ENCODE measurements around the gene DEGS2. TPM values are rescaled to one million over a fixed set of nuclear protein-coding genes. Genes with fewer than 3 reads are reported as not detected.

Gene DEGS2
- total RNA-seq, 1 experiment from 2014 or later: not detected

DNA sequence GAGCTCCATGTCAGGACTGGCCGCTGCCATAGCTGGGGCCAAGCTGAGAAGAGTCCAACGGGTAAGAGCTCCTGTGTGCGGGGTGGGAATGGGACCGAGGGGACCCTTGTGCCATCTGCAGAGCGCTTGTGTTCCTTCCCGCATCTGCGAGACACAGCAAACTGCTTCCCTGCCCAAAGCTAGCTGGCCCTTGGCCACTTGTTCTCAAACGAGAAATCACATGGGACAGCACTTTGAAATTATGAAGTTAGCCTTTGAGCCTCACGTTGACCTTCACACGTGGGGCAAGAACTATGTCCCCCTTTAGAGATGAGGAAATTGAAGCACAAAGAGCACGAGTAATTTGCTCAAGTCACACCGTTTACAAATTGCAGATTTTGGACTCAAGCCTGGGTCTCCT is 30.8 kb downstream of the DEGS2 start:
- Histone ChIP-seq H3K4me3 (no peak overlapping the region), H3K27me3 (no peaks in the 10 kb centered on the region), H3K9me3 (no peaks in the 10 kb centered on the region), H3K36me3 (no peaks in the 10 kb centered on the region; the same call in 1 of the 2 replicates)
- no peak for DNase-seq

DNA sequence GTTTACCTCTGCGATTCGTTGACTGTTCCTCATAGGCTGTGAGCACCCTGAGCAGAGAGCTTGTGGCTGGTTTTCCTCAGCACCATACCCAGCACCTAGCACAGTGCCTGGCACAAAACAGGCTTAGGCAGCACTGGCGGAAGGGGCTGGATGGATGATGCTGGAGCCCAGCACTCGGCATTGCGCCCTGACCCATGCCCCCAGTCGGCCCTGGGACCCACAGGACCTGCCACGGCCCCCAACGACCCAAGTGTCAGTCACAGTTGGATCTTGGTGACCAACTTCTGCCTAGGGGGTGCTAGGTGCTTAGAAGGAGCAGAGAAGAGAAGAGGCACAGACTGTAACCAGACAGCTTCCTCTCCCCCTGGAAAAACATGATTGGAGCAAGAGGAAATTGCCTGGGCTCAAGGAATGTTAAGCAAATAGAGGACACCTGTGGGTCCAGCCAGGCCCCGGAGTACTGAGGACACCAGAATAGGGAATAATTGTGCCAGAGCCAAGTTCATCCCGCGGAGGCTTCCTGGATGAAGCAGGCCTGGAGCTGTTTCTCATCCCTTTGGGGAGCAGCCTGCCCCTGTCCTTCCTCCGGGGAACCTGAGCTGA is 31.5 kb downstream of the DEGS2 start:
- Histone ChIP-seq H3K9me3 (no peaks in the 10 kb centered on the region), H3K36me3 (no peaks in the 10 kb centered on the region; the same call in 1 of the 2 replicates)
- DNase-seq: no peak

DNA sequence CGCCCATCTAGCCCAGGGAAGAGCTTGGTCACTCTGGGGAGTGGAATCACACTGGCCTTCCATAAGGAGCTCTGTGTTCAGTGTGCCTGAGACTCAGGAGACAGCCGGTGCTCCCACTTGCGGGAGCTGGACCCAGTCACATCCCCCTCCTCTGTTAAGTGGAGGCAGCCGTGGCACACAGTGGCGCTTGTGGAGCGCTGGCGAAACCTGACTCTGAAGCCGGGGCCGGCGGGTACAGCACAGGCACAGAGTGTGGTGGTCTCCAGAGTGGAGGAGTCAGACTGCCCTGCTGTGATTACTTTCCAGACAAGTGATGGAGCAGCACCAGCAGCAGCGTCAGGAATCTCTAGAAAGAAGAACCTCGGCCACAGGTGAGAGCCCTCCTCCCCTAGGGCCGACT is 33.0 kb downstream of the DEGS2 start:
- H3K9me3 ChIP-seq: no peaks in the 10 kb centered on the region
- no peak for DNase-seq
- H3K36me3 ChIP-seq: no peaks in the 10 kb centered on the region
- H3K4me3 ChIP-seq: no peak overlapping the region
- H3K27me3 ChIP-seq: no peaks in the 10 kb centered on the region

More for the DNA sequence above, 31.5 kb downstream of the DEGS2 start:
- Histone ChIP-seq H3K27me3 (no peaks in the 10 kb centered on the region), H3K4me3 (no peak overlapping the region)

DNA sequence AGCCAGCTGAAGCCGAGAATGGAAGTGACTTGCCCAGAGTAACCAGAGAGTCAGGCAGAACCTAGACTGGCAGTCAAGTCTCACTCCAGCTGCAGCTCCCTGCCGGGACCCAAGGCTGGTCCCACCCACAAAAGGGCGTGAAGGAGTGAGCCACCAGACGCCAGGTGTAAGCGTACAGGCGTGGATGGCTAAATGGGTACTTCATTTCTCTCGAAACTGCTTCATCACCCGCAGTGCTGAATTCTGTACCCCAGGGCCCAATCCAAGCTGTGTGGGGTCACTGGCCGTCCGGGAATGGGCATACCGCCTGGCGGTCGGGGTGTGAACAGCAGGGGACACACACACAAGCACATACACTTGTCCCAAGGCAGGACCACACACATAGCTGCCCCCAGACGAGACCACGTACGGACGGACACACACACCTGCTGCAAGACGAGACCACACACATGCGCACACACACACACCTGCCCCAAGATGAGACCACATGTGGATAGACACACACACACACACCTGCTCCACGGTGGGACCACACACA is 34.8 kb downstream of the DEGS2 start:
- Histone ChIP-seq H3K36me3 (no peaks in the 10 kb centered on the region), H3K4me3 (no peak overlapping the region), H3K27me3 (no peaks in the 10 kb centered on the region), H3K9me3 (no peaks in the 10 kb centered on the region)
- no peak for DNase-seq

DNA sequence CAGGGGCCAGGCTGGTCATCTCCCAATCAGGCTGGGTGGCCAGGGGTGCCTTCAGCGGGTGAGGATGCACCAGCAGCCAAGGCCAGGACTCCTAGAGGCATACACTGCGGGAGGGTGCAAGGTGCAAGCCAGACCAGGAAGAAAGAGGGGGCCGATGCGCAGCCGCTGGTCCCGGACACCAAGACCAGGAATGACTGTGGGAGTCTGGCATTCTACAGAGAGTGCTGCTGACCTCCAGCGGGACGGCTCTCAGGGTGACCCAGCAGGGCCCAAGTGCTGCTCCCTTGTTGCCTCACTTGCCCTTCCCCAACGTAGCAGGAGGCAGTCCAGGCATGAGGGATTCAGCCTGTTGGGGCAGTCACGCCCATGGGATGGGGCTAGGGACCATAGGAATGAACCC is 35.8 kb downstream of the DEGS2 start:
- Histone ChIP-seq H3K36me3 (no peaks in the 10 kb centered on the region), H3K9me3 (no peaks in the 10 kb centered on the region), H3K4me3 (no peak overlapping the region), H3K27me3 (no peaks in the 10 kb centered on the region)
- no peak for DNase-seq

DNA sequence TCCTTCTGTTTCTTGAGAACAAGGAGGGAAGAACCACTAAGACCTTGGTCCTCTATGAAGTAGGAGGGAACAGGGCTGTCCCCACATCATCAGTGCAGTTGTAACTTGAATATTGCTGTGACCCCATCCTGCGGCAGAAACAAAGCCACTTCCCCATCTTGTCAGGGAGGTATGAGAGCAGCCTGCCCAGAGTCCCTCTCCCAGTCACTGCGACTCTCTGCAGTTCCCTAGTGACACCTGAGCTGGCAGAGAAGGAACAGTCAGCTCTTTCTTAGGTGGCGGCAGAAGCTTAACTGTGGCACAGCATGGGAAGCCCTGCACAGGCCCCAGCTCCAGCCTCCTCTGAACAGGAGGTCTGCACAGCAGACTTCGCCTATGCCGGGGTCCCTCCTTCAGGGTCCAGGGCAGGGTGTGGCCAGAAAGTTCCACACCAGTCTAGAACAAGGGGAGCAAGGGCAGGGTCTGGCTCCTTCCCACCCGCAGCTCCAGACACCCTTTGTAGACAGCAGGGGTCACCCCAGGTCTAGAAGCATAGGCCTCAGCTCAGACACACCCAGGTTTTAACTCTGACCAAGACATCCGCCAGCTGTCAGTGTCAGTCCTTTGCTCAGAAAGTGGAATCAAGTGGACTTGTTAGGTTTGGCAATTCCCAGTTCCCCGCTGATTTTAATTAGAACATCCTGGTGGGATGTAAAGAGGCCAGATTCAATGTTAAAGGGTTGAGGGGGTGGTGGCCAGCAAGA is 36.8 kb downstream of the DEGS2 start:
- no peak overlapping the region for H3K4me3 ChIP-seq
- no peak for DNase-seq
- H3K27me3 ChIP-seq: no peaks in the 10 kb centered on the region
- no peaks in the 10 kb centered on the region for H3K36me3 ChIP-seq
- no peaks in the 10 kb centered on the region for H3K9me3 ChIP-seq

DNA sequence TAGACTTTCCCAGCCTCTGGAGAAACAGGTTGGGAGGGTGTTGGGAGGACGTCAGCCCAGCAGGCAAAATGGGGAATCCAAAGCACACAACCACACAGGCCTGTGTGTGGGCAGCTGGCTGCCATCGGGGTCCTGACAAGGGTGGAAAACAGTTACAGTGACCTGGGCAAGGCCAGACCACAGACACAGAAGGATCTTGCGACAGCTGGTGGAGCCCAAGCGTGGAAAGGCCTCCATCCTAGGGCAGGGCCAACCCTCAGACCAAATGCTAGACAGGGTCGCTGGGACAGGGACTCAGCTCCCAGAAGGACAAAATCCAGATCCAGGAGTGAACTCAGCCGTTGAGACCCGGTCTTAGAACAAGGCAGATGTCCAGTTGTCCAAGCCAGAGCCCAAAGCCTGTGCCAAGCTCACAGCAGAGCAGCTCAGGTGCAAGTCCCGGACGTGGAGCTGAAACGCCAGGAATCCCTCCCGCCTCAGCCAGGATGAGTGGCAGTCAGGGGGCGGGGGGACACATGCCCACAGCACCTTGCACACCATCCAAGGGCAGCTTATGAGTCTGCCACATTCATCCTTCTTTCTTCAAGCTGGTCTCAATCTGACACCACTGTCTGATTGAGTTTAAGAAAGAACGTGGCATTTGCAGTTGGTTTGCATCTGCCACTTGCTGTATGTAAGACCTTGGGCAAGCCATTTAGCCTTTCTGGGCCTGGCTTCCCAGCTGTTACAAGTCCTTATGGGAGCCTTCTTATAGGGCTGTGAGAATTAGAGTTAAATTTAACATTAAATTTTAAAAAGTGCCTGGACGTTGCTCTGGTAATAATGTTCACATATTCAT is 37.6 kb downstream of the DEGS2 start:
- DNase-seq: no peak
- H3K4me3 ChIP-seq: no peak overlapping the region
- H3K36me3 ChIP-seq: no peaks in the 10 kb centered on the region
- H3K27me3 ChIP-seq: no peaks in the 10 kb centered on the region
- H3K9me3 ChIP-seq: no peaks in the 10 kb centered on the region

DNA sequence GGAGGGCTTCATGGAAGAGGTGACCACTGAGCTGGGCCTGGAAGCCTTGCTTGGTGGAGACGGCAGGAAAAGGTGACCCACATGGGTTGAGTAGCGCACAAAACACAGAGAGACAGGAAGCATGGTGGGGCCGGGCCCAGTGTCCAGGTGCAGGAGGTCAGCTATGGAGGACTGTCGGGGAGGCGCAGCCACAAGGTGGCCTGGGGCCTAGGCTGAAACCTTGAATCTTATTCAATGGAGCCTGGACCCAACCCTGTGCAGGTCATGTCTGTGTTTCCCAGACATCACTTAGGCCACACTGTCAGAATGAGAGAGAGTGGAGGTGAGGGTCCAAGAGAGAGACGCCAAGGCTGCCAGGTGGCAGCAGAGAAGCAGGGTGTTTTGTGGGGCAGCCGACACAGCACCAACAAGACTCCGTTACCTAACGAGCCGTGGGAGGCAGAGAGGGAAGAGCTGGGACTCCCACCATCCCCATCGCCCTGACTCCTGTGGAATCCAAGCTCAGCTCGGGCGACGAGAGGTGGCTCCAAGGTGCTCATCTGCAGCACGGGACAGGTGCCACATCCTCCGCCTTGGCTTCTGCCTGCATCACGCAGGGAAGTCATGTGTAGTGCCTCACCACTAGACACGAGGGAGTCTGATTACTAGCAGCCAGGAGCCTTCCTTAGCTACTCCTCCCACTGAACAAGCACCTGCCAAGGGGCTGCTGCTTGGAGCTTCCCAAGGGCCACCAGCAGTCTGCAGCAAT is 38.7 kb downstream of the DEGS2 start:
- no peaks in the 10 kb centered on the region for H3K36me3 ChIP-seq
- DNase-seq: no peak
- H3K4me3 ChIP-seq: no peak overlapping the region
- H3K9me3 ChIP-seq: no peaks in the 10 kb centered on the region
- no peaks in the 10 kb centered on the region for H3K27me3 ChIP-seq

DNA sequence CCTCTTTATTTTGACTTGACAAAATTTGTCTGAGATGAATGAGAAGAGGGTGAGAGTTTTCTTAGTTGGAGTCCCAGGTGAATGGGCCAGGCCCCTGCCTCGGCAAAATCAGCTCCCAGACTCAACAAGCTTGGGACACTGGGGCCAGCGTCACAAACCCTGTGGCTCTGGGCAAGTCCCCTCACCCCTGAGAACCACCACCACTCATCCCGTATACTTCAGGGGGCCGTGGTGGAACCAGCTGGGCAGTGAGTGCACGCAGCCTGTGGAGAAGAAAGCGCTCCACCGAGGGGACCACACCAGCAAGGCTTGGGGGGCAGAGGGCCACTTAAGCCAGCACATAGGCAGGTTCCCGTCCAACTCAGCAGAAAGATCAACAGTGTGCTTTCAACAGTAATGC is 40.2 kb downstream of the DEGS2 start:
- Histone ChIP-seq H3K9me3 (no peaks in the 10 kb centered on the region), H3K36me3 (no peaks in the 10 kb centered on the region), H3K4me3 (no peak overlapping the region), H3K27me3 (no peaks in the 10 kb centered on the region)
- DNase-seq: no peak

DNA sequence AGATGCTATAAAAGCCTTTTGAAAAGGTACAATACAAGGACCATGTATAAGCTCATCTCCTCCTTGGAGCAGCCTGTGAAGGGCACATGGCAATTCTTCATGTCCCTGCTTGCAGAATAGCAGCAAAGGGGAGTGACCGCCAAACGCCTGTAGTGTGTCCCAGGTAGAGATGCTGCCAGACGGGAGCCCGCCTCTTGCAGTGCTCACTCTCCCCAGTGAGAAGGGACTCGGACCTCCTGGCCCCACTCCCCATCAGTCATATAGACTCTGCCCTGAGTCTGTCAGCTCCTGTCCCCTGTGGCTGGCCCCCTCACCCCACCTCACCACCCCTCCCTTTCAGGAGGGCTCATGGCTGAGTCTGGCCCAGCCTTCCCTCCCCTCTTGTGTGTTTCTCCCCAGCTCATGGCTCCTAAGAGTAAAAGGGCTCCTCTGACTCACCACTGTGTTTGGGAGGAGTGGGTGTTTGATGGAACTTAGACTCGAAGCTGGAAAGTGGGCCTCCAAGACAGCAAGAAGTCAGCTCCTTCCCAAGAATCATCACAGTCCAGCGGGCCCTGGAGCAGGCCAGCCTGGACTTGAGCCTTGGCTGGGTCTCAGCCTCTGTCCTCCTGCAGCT is 40.9 kb downstream of the DEGS2 start:
- no peak for DNase-seq
- Histone ChIP-seq H3K36me3 (no peaks in the 10 kb centered on the region), H3K27me3 (no peaks in the 10 kb centered on the region), H3K4me3 (no peak overlapping the region), H3K9me3 (no peaks in the 10 kb centered on the region)

DNA sequence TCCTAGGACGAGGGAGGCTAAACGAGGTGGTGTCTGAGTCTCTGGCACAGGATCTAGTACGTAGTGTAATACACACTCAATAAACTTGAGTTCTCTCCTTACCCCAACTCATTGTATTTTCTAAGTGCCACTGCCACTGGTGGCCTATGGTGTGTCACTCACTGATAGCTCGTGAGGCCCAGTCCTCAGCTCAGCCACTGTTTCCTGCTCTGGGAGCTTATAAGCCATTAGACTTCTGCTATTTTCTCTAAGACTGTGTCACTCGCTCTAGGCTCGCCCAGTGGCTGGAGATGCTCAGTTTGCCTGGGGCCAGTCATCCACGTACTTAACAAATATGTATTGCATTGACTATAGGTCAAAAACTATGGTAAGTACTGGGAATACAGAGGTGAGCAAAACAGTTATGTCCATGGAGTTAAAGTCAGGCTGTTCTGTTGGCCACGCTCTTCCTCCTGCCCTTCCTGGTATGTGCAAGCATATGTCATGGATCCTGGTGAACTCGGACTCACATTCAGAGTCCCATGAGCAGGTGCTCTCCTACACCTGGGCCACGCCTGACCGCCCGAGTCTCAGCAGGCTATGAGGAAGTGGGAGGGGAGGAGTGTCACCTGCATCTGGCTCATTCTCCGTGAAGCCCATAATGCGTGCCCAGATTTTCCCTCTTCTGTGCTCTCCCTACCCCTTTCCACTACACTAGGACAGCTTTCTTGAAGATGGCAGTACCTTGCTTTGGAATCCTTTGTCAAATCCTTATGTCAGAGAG is 41.6 kb downstream of the DEGS2 start:
- Histone ChIP-seq H3K4me3 (no peak overlapping the region), H3K27me3 (no peaks in the 10 kb centered on the region), H3K36me3 (no peaks in the 10 kb centered on the region), H3K9me3 (no peaks in the 10 kb centered on the region)
- no peak for DNase-seq

DNA sequence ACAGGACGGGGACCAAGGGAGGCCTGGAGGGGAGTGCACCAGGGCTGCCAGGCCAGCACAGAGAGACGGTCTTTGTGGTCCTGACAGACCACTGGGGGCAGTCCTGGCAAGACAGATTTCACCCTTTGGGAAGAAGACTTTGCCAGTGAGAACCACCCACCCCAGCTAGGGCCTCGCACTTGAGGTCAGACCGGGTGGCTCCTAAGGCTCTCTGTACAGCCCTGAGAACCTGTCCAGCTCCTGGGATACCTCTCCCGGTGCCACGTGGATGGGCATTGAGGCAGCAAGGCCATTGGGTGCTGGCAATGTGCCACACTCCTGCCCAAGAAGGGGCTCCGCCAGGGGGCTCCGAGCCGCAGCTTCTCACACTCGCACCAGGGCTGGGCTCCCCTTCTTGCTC is 42.4 kb downstream of the DEGS2 start:
- no peaks in the 10 kb centered on the region for H3K9me3 ChIP-seq
- H3K4me3 ChIP-seq: no peak overlapping the region
- no peaks in the 10 kb centered on the region for H3K36me3 ChIP-seq
- DNase-seq: no peak
- no peaks in the 10 kb centered on the region for H3K27me3 ChIP-seq

DNA sequence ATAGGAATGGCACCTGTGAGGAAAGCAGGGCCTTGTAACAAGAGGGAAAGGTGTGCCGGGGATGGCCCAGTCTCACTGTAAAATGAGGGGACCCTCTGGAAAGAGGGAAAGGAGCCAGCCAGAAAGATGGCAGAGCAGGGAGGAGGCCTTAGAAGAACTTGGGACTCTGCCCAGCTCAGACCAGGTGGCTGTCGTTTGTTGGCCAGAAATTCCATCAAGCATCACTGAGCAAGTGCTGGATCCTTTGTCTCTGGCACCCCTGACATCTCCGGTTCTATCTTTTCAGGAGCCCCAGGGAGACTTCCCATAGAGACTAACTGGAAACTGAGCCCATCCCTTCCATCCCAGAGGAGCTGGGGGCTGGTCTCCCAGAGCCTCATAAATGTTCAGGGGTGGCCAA is 43.3 kb downstream of the DEGS2 start:
- H3K4me3 ChIP-seq: no peak overlapping the region
- no peaks in the 10 kb centered on the region for H3K36me3 ChIP-seq
- DNase-seq: no peak
- no peaks in the 10 kb centered on the region for H3K9me3 ChIP-seq
- no peaks in the 10 kb centered on the region for H3K27me3 ChIP-seq

DNA sequence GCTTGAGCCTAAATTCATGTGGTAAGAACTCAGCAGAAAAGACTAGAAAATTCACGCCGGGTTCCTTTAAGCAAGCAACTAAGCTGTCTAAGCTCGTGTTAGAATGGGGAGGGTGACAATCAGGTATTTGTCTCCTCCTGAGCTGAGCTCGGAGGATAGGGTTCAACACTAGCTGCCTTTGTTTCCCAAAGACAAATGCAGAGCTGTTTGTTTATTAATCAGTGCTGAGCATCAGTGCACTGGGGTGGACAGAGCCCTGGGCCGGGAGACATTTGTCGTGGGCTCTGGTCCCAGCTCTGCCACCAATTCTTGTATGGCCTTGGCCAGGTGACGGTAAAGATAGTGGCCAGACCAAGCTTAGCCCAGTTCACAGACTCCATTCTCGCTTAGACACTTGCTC is 43.7 kb downstream of the DEGS2 start:
- no peak for DNase-seq
- no peaks in the 10 kb centered on the region for H3K36me3 ChIP-seq
- H3K4me3 ChIP-seq: no peak overlapping the region
- no peaks in the 10 kb centered on the region for H3K27me3 ChIP-seq
- H3K9me3 ChIP-seq: no peaks in the 10 kb centered on the region

DNA sequence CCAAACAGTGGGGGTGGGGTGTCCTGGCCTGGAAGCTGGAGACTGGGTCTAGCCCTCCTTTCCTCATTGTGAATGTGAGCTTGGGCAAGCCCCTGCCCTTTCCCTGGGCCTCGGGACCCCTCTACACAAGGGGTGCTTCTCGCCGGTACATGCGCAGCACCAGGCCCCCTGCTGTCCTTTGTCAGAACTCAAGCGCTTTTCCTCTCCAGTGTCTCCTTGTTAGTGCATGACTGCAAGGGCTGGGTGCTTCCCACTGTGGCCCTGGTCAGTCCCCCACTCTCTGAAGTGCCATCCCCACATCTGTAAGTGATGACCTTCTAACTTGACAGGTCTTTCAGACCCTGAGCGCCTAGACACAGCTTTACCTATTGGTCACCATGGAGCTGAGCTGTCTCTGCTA is 44.2 kb downstream of the DEGS2 start:
- no peak for DNase-seq

More for the DNA sequence above, 44.2 kb downstream of the DEGS2 start:
- Histone ChIP-seq H3K36me3 (no peaks in the 10 kb centered on the region), H3K27me3 (no peaks in the 10 kb centered on the region), H3K9me3 (no peaks in the 10 kb centered on the region), H3K4me3 (no peak overlapping the region)
